CD4-positive, alpha-beta T cell treated with Interleukin-6 at 100 ng/mL for 8 hours (primary cell): Measurements from ENCODE around the gene CDH4.

Source experiments
- DNase-seq: peaks from one replicate; pipeline ENCODE4 v3.0.0-alpha.2; 2020; ENCODE audit warnings: mixed read lengths, low spot score

The CDH4 gene

DNA sequence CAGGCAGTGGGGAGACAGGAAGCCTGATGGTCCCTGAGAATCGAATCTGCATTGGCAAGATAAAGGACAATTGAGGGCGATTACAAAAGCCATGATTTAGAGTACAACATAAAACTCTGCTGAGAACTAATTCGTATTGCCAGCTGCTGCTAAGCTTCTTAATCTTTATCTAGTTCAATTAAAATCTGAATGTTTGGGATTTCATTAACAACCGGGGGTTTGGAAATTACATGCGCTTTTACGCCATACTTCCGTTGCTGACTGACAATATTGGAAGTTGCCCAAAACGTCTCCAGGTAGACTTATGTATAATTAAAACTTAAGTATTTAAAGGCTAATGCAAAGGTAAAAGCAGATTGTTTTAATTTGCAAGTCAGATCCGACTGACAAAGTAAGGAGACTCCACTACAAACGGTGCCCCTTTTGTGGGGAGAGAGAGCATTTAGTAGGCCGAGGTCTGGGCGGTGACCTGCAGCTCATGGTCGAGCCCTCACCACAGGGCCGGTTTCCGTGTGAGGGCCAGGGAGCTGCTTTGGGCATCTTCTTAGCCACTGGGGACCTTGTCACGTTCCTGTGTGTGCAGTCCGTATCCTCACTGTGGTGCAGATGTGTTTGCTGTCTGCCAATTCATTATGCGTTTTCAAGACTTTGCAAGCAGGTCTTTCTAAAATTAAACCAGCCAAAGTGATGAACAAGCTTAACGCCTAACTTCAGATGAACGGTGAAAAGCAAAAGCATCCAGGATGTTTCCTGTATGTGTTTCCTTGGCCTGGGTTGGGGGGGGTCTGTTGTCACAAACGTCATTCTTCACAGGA, 49.9 kb downstream of the CDH4 start:
- no peak for DNase-seq

DNA sequence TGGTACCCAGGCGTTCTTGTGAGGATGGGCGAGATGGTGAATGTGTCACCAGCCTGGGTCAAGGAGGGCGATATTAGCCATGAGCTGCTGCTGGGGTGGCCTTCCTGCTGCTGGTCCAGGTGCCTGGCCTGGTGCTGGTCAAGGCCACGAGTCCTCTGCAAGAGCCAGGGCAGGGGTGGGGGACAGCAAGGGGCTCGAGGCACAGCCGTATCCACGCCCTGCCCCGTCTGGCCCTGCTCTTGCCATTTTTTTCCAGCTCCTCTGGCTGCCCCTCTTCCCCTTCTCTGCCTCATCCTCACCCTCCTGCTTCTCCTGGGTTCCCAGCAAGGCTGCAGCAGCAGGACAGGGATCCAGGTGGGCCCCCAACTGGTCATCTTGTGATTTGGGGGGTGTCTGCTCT, 51.2 kb downstream of the CDH4 start:
- no peak for DNase-seq

DNA sequence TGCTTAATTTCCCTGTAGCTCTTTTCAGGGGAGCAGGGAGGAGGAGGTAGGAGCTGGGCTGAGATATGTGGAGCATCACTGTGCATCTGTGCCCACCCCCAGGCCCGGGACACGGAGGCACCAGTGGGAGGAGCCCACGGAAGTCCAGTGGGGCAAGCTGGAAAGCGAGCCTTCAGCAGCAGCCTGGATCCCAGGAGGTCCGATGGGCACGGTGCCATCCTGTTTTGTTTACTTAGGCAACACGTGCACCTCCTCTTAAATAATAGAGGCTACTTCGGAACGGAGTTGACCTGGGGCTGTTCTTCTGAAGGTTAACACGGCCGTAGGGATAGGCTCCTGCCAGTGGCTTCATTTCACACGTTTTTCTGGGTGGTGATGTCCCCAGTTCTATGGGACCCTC, 51.6 kb downstream of the CDH4 start:
- no peak for DNase-seq

DNA sequence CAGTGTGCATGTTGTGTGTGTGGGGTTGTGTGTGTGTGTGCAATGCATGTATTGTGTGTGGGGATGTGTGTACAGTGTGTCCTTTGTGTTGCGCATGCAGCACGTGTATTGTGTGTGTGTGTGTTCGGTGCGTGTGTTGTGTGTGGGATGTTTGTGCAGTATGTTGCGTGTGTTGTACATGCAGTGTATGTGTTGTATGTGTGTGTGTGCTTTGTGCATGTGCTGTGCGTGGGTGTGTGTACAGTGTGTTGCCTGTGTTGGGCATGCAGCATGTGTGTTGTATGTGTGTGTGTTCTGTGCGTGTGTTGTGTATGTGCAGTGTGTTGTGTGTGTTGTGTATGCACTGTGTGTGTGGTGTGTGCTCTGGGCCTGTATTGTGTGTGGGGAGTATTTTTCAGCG, 52.7 kb downstream of the CDH4 start:
- no peak for DNase-seq

DNA sequence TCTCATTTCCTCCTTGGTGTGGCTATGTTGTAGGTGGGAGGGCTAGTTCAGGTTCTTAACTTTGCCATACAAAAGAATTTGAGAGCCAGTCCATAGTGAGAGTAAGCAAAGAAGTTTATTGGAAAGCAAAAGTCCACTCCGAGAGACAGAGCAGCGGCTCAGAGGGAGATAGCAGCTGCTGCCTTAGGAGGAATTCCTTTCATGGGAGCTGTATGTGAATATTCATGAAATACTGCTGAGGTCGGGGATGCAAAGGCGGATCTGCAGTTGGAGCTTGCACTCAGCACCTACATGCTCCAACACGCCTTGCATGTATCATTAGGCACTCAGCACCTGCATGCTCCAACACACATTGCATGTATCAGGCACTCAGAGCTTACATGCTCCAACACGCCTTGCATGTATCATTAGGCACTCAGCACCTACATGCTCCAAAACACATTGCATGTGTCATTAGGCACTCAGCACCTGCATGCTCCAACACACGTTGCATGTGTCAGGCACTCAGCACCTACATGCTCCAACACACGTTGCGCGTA, 54.9 kb downstream of the CDH4 start:
- no peak for DNase-seq

DNA sequence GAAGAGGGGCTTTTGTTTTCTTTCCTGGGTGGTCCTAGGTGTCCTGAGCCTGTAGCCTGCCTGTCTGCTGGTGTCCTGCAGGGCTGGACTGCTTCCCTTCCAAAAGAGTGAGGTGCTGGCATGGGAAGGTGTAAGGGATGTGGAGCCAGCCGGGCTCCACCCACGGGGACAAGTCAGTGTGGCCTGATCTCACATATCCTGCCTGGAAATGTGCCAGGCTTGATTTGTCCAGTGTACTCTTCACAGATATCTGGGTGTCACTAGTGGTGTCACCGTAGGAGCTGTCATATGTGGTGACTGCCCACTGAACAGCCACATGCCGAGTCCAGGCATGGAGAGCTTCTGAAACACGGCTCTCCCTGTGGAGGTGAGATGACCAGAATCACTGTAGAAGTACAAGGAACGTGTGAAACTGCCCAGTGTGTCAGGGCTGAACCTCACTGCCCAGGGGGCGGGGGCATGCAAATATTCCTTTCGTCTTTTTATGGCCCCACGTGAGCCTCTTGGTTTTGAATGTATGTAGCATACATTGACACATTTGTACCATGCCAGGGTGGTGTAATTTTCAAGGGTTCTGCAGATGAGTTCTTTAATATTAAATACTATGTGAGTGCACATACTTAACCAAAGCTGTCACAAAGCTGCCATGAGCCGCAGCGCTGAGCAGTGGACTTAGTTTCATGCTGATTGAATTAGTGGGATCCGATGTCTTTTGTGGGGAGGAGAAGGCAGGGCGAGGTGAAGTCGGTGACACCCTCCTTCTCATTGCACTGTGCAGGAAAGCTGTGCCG, 55.8 kb downstream of the CDH4 start:
- DNase-seq: no peak

DNA sequence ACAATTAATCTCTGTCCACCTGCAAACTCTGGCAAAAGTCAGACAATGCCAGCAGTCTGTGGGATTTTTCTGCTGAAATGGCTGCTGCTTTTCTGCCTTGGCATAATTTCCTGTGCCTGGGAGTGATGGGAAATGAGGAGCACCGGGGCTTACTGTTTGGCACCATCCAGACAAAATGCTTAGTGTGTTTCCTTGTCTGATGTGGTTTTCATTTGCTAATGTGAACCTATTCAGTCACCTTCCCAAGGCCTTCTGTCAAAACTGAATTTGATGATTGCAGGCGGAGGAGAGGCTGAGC, 56.4 kb downstream of the CDH4 start:
- no peak for DNase-seq

DNA sequence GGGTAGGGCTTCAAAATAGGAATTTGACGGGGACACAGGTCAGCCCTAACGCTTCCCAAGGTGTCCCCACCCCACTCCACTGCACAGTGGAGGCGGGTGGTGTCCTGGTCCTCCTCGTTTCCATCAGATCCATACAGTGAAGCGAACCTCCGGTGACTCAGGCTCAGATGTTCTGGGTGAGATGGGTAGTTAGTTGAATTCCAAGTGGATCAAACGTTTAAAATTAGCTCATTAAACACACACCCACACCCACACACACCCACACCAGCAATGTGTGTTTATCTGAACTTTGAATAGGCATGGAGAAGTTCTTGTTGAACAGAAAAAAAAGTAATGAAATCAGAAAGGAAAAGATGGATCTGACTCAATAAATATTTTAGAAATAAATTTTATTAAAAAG, 58.9 kb downstream of the CDH4 start:
- no peak for DNase-seq

DNA sequence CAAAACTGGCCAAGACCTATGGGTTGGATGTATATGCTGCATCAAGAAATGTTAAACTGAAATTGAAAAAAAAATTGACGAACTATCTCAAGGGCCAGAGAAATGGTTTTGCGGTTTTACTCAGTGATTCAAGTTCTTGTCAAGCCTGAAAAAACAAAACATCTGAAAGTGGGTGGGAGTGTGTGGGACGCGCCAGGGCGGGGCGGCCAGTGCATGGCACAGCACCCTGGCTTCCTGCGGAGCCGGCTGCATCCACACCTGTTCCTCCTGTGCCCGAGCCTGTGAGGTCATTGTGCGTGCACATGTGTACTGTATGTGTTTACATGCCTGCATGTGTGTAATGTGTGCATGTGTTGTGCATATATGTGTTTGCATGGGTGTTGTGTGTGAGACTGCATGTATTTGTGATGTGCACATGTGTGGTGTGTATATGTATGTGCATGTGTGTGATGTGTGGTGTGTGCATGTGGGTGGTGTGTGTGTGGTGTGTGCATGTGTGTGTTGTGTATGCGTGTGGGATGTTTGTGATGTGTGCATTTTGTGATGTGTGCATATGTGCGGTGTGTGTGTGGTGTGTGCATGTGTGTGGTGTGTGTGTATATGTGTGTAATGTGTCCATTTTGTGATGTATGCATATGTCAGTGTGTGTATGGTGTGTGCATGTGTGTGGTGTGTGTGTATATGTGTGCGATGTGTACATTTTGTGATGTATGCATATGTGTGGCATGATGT, 59.8 kb downstream of the CDH4 start:
- DNase-seq: no peak

DNA sequence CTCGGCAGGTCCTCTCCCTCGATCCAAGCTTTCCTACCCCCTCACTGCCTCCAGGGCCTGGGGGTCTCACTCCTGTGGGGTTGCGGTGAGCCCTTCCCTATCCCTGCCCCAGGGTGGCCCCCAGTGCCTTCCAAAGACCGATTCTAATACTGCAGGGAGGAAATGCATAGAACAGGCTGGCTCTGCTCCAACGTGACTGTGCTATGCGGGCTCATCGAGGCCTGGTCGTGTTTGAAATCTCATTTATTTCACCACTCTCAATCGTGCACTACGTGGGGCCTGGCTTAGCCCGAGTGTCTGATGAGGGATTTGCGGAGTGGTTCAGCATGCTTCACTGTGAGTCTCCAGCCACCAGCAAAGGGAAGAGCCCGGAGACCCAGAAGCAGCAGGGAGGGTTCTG, 60.9 kb downstream of the CDH4 start:
- DNase-seq: no peak

DNA sequence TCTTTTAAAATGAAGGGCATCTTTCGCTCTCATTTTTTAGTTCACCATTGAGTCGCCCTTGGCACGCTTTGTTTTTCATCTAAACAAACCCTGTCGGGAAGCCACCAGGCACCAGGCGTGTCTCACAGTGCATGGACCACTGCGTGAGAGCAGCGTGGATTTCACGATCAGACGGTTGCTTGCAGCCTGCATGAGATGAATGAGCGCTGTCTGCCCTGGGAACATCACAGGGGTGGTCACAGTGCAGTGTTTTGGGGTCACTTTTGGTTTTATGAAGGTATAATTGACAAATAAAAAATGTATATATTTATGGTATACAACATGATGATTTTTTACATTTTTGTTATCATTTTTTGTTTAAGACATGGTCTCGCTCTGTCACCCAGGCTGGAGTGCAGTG, 61.3 kb downstream of the CDH4 start:
- no peak for DNase-seq

DNA sequence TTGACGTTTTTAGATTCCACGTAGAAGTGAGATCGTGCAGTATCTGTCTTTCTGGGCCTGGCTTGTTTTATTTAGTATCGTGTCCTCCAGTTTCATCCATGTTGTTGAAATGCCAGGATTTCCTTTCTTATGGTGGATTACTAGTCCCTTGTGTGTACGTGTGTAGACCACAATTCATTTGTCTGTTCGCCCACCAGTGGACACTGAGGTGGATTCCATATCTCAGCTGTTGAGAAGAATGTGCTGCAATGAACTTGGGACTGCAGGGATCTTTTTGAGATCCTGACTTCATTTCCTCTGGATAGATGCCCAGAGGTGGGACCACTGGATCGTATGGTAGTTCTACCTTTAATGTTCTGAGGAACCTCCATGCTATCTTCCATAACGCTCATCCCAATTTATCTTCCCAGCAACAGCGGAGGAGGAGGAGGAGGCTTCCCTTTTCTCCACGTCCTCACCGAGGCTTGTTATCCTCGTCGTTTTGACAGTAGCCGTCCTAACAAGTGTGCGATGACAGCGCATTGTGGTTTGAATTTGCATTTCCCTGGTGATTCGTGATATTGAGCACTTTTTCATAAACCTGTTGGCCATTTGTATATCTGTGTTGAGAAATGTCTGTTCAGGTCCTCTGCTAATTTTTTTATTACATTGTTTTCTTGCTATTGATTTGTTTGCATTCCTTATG, 62.4 kb downstream of the CDH4 start:
- no peak for DNase-seq

DNA sequence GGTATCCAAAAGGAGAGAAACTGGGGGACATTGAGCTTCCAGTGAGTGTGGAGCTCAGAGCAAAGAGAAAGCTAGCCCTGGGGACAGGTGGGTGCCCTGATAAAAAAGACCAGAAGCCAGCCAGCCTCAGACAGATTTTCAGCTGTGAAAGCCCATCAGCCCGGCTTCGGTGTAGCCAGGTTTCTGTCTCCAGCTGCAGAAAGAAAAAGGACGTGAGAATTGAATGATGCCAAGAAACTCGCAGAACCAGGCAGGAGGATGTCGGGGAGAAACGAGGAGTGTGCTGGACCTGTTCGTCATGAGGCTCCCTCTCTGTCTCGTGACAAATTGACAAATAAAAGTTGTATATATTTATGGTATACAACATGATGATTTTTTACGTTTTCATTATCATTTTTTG, 63.3 kb downstream of the CDH4 start:
- DNase-seq: no peak

DNA sequence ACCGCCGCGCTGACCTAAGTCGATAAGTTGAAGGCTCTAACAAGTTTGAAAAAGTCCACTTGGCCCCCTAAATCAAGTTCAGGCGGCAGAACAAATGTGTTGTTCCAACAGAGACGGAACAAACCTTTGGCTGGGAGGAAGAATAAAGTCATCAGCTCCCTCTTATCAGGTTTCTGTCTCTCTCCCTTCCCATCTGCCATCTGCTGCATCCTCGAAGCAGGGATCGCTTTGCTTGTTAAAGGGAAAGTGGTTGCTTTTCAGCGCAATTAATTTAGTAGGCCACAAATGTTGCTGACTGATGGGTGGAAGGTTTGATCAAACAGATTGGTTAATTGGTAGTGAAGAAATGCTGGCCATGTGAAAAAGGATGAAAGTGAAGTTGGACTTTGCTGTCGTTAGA, 64.3 kb downstream of the CDH4 start:
- DNase-seq: no peak

DNA sequence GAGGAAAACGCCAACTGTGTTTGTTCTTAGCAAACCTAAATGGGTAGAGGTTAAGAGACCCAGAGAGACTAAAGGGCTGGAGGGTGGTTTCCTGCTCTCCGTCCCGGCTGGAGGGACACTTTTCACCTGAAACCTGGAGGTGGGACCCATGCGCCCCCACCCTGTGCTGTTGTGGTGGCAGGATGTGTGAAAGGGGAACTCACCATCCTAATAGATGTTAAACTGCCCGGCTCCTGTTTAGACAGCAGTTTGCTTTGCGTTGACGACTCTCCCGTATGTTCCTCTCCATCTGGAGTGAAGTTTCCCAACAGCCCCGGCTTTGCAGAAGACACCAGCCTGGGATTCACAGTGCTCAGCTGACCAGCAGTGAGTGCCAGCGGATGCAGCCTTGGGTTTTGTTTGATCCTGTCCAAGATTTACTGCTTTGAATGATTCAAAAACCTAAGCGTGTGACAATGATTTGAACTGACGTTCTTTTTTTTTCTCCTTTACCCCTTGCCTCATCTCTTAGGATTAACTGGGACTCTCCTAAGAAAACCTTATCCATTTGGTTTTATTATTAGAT, 66.0 kb downstream of the CDH4 start:
- DNase-seq: no peak

DNA sequence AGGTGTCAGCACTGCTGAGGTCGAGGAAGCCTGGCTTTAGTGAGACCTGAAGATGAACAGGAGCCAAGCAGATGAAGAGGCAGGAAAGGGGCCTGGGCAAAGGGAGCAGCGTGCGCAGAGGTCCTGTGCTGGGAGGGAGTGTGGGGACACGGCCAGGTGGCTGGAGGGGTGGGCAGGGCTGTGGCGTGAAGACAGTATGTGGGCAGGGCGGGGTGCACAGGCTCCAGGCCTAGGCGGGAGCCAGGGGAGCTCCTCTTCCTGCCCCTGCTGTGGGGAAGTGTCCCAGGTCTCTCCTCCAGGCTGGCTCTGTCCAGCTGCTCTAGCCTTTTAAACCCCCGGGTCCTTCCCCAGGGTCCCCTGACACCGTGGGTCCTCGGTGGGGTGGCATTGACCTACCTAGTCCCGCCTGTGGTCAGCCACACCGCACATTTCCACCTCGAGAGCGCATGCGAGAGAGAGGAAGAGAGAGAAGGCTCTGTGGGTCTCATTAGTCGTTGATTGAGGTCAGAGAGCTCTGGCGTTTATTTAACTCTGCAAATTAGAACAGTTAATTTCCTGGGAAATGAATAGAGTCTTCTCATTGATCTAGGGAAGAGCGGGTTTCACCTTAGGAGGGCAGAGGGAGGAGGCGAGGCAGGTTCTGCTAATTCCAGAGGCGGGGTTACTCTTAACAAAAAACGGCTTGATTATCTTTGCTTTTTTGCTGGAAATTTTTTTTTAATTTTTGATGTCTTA, 68.8 kb downstream of the CDH4 start:
- DNase-seq: no peak

DNA sequence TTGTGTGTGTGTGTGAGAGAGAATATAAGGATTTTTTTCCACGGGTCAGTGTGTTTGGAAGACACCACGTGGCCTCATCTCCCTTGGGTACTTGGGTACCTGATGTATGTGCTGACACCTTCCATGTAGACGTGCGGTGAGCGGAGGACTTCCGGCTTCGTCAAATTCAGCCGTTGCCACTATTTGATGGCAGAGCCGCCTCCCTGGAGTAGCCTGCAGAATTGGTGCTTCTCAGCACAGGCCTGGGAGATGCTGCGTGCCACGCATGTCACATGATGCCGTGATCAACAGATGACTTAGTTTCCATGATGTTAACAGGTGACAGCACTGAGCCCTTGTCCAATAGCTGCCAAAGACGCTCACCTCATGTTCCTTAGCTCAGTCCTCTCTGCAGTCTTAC, 69.4 kb downstream of the CDH4 start:
- no peak for DNase-seq

DNA sequence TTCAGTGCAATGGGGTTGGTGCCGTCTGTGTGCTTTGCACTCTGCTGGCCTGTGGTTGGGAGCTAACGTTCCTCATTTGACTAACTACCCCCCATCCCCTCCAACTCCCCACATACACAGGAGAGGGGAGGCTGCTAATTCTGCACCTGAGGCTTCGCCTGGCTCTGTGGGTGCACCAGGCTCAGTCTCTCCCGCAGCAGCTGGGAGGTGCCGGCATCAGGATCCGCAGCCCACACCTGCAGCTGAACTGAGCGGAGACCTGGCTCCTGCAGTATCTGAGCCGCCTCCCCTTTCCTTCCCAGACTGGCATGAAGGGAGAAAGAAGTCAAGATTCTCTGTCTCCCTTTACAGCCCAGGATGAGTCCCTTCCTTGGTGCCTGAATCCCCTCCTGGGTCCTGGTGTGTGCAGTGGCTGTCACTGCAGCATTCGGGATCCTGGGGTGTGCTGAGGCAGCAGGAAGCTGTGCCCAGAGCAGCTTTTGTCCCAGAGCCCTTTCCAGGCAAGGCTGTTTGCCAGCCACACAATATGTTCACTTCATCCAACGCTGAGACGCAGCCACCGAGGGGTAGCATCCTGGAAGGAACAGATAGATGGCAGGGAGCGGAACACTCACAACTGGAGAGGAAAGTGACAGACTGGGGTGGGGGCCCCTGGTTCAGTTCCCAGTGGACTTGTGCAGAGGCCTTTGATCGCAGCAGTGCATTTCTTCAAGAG, 70.2 kb downstream of the CDH4 start:
- no peak for DNase-seq

DNA sequence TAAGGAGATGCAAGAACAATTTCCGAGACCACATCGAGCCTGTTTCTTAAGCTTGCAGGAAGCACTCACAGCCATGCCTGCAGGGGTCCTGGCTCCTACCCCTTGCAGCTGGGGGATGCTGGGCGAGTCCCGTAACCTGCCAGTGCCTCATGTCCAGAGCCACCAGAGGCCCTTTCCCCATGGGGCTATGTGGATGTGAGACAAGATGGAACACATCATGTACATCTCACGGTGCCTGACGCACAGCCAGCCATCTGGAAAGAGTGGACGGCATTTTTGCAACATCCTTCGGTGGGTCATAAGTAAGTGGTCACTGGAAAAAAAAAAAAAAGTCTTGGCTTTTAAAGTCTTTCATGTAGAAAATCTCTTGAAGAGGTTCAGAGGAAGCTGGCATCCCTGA, 72.8 kb downstream of the CDH4 start:
- no peak for DNase-seq

DNA sequence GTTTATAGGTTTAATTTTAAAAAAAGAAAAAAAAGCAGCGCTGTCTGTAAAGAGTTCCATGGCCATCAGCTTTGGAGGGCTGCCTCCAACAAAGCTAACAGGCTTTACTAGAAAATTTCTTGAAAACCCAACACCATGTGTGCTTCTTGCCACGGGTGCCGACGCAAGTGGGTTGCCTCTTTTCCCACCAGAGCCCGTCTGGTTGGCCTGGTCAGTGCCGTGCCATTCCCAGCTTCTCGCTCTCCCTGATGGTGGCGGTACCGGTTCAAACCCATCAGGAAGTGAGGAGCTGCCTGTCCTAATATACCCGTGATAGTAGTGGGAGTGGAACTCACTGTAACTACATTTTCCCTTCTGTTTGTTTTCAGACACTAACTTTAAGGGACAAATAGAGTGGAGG, 73.7 kb downstream of the CDH4 start:
- DNase-seq: no peak
